ENCODE measurements around the gene LCAT.

- no peak for TF ChIP-seq POLR2A (IDR thresholded peaks at IDR 0.05)
- TF ChIP-seq, protein P1, sequence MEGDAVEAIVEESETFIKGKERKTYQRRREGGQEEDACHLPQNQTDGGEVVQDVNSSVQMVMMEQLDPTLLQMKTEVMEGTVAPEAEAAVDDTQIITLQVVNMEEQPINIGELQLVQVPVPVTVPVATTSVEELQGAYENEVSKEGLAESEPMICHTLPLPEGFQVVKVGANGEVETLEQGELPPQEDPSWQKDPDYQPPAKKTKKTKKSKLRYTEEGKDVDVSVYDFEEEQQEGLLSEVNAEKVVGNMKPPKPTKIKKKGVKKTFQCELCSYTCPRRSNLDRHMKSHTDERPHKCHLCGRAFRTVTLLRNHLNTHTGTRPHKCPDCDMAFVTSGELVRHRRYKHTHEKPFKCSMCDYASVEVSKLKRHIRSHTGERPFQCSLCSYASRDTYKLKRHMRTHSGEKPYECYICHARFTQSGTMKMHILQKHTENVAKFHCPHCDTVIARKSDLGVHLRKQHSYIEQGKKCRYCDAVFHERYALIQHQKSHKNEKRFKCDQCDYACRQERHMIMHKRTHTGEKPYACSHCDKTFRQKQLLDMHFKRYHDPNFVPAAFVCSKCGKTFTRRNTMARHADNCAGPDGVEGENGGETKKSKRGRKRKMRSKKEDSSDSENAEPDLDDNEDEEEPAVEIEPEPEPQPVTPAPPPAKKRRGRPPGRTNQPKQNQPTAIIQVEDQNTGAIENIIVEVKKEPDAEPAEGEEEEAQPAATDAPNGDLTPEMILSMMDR (IDR thresholded peaks at IDR 0.05), result no peak
These were observed 43.7 kb upstream of the LCAT start for GRCh38 chr16:67987460-67988160.
